Superior temporal gyrus (tissue), 1 donor: ENCODE results near the gene RHEB.
A peak's percentile ranks its signal among the peaks of the same experiment; 100 is the strongest.

Source experiments
- DNase-seq: peaks from one replicate; pipeline ENCODE4 v3.0.0-alpha.2; 2016; ENCODE audit errors: extremely low spot score

Gene RHEB

GRCh38 chr7:151470711-151471110, 49.0 kb downstream of the RHEB start:
- no peak for DNase-seq

GRCh38 chr7:151469281-151469680, 50.4 kb downstream of the RHEB start:
- DNase-seq = no peak

- DNase-seq = no peak
These were observed 51.3 kb downstream of the RHEB start for GRCh38 chr7:151468217-151469018.

DNA sequence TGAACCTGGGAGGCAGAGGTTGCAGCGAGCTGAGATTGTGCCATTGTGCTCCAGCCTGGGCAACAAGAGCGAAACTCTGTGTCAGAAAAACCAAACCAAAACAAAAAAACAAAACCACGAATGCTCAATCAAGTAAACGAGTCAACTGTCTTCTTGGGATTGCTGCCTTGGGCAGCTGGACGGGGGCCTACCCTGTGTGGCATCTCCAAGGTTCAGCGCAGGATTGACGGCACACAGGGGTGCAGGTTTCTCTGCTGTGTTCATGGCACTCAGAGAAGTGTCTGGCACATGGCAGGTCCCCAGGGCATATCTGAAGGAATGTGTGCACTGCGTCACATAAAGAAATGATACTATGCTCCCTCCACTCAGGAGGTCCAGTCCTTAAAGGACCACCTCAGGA, 54.5 kb downstream of the RHEB start:
- no peak for DNase-seq

DNA sequence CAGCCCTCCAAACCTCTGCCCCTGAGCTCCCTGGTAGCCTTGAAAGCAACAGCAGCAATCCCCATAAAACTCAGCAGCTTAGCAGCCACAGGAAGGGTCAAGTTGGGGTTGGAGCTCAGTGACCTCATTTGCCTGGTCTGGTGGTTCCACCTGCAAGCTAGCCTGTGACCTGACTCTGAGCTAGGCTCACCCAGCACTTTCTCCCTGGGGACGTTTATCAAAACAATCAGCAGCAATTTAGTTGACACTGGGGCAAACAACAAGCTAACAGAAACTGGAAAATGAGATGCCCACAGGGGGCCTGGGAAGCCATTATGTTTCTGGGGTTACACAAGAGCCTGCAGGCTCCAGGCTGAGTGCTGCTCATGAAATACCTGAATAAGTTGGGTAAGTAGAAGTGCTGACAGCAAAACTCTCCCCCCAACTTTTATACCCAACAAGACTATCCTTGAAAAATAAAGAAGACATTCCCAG, 57.4 kb downstream of the RHEB start:
- no peak for DNase-seq

DNA sequence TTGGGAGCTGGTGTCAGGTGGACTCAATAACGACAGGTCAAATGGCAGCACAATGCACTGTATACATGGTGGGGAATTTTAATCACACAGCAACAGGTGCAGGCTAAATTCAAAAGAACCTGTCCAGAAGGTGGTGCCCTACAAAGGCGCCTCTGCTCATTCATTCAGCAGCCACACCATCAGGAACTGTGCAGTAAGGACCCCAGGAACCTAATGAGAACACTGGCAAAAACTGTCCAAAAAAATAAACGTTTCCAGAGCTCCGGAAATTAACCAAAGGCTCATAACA, 57.8 kb downstream of the RHEB start:
- DNase-seq = no peak

DNA sequence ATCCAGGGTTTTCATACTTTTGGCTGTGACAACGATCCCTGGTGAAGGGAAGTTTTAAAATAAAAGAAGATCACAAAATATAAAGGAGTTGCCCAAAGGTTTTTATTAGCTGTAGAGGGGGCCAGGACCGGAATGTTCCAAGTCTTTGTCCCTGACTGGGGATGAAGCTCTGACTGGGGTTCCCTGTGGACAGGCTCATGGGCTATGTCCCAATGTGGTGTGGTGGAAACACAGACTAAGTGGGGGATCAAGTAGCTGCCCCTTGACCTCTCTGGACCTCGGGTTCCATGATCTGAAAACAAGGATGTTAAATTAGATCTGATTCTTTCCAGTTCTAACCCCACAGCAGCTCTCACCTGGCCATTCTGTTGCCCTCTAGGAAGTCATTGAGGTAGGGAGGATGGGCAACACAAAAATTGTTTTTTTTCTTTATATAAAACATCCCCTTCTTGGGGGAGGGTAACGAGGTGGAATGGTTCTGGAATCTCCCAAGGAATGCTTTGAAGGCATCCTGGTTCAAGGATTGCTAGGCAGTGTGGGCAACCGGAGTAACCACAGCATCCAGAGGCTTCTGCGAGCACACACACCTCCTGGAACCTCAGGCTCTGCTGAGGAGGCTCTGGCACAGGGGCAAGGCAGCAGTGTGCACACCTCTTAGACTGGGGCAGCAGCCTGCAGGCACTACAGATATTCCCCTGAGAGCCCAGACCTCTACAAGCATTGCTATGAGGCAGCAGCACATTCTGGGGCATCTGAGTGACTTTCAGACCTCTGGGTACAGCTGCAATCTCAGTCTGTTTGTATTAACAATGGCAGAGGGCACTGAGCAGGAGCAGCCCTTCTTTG, 58.4 kb downstream of the RHEB start:
- DNase-seq = no peak

DNA sequence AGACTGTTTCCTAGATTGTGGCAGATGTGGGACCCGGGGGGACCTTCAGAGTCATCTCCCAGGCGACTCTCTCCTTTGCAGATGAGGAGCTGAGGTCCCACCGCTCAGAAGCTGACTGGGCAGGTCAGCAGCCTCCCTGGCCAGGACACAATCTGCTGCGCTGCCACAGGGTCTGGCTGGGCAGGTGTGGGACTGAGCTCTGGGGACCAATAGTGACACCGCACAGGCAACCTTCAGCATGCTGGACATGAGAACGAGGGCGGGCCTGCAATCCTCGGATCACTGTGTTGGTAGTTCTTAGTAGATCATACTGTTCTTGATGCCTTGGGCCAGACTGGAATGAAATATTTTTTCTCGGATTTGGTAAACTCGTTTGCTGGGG, 59.2 kb downstream of the RHEB start:
- no peak for DNase-seq

DNA sequence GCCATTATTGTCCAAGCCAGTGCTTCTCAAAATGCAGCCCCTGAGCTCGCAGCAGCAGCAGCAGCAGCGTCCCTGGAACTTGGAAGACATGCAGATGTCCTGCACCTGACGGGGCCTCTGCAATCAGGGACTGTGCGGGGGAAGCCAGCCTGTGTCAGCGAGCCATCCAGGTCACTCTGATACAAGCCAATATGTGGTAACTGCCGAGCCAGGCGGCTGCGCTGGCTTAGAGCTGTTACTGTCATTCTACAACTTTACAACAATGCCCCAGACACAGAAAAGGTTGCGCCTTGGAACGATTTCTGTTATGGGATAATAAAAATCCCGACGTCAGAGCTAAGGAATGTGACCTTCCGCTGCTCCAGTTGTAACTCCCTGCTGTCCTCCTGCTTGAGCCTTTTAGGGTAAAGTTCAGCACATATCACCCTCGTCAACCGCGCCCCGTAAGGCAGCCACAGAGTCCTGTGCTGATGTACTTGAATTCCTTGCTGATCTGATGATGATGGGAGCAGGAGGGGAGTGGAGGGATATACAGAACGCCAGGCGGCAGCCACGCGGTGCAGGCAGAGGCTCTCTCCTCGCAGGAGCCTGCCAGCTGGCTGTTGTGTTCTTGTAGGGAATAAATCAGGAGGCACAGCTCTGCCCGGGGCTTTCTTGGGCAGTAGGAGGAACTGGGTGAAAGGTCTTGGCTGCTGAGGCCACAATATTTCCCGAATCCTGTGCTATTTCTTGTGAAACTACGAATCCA, 59.8 kb downstream of the RHEB start:
- peak; percentile 57 for DNase-seq

DNA sequence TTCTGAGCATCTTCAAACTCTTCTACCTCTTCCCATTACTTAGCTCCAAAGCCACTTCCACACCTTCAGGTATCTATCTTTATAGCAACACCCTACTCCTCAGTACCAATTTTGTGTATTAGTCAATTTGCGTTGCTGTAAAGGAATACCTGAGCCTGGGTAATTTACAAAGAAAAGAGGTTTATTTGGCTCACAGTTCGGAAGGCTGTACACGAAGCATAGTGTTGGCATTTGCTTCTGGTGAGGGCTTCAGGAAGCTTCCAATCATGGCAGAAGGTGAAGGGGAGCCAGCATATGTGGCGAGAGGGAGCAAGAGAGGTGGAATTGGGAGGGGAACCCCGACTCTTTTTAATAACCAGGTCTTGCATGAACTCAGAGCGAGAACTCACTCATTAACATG, 62.2 kb downstream of the RHEB start:
- DNase-seq = no peak

- DNase-seq = no peak
These were observed 62.9 kb downstream of the RHEB start for GRCh38 chr7:151456782-151457181.

GRCh38 chr7:151456276-151456675, 63.4 kb downstream of the RHEB start:
- no peak for DNase-seq

GRCh38 chr7:151455690-151456089, 64.0 kb downstream of the RHEB start:
- DNase-seq = no peak

DNA sequence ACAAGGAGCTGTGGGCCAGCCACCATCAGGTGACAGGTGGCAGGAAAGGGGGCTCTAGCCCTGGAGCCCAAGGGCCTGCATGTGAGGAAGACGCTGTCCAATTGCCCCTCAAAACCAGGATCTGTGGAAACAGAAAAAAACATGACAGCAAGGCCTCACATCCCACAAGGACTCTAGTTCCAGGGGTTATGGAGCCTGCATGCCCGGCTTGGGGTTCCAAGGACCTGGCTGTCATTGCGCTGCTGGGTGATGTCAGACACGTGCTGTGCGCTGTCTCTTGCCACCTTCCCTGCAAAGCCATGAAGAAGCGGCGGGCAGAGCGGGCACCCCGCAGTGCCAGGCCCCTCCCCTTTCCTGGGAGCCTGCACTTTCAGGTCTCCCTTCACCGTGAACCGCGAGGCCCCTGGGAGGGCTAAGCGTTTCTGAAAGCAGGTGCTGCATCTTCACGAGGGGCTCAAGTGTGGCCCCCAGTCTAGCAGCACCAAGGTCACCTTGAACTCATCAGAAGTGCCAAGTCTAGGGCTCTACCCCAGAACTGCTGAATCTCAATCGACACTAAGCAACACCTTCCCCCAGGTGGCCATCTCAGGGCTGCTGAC, 64.7 kb downstream of the RHEB start:
- no peak for DNase-seq

- DNase-seq = no peak
These were observed 65.4 kb downstream of the RHEB start for GRCh38 chr7:151454305-151454704.

DNA sequence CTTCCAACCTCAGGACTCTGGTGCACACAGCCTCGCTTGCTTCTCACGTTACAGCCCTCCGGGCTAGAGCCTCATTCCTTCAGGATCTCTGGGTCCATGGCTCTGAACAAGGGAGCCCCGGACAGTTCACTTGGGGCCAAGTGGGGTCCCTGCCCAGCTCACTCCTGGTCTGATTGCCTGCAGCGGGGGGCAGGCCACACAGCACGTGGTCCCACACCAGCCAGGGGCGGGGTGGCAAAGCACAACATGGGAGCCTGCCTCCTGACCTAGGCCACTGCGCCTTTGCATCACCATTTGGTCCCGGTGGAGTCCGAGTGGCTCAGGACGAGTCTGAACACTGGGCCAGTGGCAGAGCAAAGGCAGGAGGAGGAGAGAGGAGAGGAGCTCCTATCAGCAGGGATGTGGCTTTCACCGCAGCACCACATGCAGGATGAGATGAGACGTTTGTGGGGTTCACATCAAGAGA, 66.3 kb downstream of the RHEB start:
- DNase-seq = no peak

GRCh38 chr7:151452680-151453325, 66.9 kb downstream of the RHEB start:
- DNase-seq = no peak

GRCh38 chr7:151451626-151452571, 67.8 kb downstream of the RHEB start:
- DNase-seq = no peak

GRCh38 chr7:151451156-151451555, 68.5 kb downstream of the RHEB start:
- DNase-seq = no peak

- no peak for DNase-seq
These were observed 69.7 kb downstream of the RHEB start for GRCh38 chr7:151449990-151450389.
